ENCODE measurements around the gene TFPI.

GRCh38 chr2:187461294-187462261 is 92.7 kb downstream of the TFPI start:
- TF ChIP-seq FOXK2 (IDR thresholded peaks at IDR 0.05), result no peak
- no peak for TF ChIP-seq FOXM1 (IDR thresholded peaks at IDR 0.05; ENCODE audit: borderline replicate concordance)
- TF ChIP-seq ARNT (IDR thresholded peaks at IDR 0.05), result no peak
- no peak for TF ChIP-seq NFRKB (IDR thresholded peaks at IDR 0.05)
- TF ChIP-seq L3MBTL2 (conservative IDR thresholded peaks at IDR 0.05), result no peak
- no peak for TF ChIP-seq BHLHE40 (IDR thresholded peaks at IDR 0.05; ENCODE audit: borderline replicate concordance)

All from HEK293T (cell line).